ENCODE measurements around the gene SIK1.

The SIK1 gene

DNA sequence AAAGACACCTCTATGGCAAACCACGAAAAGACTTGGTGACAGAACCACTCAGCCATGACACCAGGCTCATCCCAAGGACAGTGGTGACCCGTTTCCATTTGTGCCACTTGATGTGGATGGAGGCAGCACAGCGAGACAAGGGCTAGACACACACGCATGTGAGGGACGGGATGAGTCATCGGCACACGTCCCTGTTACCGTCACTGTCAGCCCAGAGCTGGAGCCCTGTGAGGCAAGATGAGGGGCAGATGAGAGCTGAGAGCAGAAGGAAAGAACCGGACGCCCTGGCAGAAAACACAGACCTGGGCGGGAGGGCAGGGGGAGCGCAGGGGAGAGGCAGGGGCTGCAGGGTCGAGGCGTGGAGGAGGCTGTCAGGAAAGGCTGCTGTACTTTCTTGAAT lies 57.8 kb downstream of the SIK1 start:
- peak in 17 of 51 donors; percentile 14 to 66 (median 37) for DNase-seq

DNA sequence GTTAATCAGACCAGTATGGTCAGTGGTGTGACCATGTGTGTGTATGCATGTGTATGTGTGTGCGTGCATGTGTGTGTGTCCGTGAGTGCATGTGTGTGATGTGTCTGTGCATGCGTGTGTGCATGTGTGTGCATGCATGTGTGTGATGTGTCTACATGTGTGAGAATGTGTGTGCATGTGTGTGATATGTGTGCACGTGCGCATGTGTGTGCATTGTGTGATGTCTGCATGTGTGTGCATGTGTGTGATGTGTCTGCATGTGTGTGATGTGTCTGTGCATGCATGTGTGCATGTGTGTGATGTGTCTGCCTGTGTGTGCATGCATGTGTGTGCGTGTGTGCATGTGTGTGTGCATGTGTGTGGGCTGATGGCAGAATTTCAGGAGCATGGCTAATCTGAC lies 58.2 kb downstream of the SIK1 start:
- DNase-seq, result no peak

DNA sequence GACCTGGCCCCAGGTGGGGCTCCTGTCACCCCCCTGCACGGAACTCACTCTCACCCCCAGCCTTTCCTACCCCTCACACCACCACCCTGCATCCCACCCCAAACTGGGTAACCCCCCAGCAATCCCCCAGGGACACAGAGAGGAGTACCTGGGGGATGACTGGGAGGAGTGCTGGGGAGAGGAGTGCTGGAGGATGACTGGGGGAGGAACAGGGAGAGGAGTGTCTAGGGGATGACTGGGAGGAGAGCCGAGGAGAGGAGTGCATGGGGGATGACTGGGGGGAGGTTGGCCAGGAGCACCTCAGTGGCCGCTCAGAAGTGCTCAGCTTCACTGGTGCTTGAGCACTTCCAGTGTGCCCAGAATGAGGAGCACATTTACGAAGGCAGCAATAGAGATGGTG lies 59.1 kb downstream of the SIK1 start:
- no peak for DNase-seq

DNA sequence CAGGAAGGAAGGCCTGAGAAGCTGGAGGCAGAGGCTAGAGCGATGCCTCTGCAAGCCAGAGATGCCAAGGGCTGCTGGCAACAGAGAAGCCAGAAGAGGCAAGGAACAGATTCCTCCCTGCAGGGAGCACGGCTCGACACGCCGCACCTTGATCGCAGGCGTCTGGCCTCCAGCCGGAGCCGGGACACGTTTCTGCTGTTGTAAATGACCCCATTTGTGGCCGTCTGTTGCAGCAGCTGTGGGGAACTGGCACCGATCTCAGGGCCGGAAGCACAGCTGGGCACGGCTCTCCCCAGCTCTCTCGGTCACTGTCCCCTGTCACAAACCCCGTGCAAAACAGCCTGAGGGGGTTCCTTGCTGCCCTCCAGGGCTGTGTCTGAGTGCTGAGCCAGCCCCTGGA lies 59.6 kb downstream of the SIK1 start:
- peak in 6 of 51 donors; percentile 10 to 33 (median 30) for DNase-seq

DNA sequence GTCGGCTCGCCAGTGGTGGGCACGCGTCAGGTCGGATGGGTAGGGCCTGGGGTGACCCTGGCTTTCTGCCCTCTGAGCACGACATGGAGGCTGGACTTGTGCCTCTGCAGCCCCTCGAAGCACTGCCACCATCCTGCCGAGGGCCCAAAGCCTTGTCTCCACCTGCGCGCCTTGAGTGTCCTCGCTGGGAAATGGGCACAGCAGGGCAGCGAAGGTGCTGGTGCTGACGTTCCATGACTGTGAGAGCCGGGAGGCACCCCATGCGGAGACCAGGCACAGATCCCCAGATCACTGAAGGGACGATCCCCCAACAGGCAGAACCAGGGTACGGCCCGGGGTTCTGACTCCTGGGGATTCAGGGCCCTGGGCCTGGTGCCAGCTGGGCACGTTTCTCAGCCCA lies 60.3 kb downstream of the SIK1 start:
- no peak for DNase-seq

DNA sequence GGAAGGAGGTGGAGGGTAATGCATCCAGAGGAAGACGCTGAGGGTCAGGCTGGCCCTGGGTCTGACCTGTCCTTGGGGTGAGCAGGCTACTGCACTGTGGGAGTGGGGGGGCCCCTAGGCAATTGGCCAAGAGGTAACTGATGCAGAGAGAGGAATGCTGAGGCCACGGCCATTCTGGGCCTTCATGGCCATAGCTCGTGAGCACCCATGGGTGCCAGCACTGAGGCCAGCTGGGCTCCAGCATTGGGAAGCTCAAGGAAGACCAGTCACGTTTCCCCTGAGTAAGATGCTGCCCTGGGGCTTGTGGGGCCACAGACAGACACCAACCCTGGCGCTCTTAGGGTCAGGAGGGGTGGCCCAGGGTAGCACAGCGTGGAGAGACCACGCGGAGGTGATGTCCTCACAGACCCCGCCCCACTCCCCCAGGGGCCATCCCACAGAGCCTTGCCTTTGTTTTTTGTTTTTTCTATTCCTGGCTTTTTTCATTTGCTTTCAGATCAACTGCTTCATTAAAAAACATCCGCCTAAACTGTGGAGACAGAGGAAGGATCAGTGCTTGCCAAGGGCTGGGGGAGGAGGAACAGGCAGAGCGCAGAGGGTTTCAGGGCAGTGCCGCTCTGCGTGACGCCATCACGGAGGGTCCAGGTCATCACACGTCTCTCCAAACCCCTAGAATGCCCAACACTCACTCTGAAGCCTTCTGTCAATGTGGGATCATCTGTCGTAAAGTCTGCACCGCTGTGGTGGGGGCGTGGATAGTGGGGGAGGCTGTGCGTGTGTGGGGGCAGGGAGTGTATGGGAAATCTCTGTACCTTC lies 61.1 kb downstream of the SIK1 start:
- DNase-seq, result peak in 2 of 51 donors; percentile 28 to 42

DNA sequence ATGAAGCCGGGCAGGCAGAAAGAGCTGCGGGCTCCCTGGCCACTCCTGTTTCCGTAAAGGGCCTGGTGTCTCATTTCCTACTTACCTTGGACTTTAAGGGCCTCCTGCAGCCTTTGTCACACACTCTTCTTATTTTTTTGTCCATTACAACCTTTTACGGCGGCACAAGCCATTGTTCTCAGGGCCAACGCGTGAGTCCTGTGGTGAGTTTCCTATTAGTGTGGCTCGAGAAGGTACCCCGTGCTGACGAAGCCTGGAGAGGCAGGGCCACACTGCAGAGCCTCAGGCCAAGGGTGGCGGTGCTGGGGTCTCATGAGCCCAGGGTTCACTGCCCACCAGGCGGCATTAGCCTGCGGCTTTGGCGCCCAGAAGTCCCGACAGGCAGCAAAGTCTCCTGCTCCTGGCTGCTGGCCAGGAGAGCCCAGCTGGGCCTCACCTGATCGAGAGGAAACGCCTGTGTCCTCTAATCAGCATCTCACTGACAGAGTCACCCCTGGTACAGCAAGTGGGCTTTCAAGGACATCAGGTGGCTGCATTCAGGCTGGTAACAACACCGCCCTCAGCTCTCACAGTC lies 62.0 kb downstream of the SIK1 start:
- DNase-seq, result no peak
